Right lobe of liver (tissue), 4 donors: ENCODE results near the gene SRPK2.

ENCODE experiments used
- CTCF ChIP-seq, 4 donors: fragments of 200-600 bp in 3 of 4; fragments of 450-650 bp in 1 of 4; IDR thresholded peaks; one replicate each; pipeline versions ENCODE4 v1.5.1 to v1.8.0; 2016 to 2022; ENCODE audit warnings: antibody characterized with exemption in 4 of 4, mild to moderate bottlenecking in 2 of 4
- POLR2A ChIP-seq: fragments of 450-650 bp; IDR thresholded peaks from one replicate; pipeline ENCODE4 v1.6.1; 2017; ENCODE audit warnings: antibody characterized with exemption, mild to moderate bottlenecking
- donor health status: DM: no; HTN: no; CAD: no.
- donor health status: DM: no; HTN: no; CAD: no.
- donor health status: DM: no; HTN: yes; CAD: no.

GRCh38 chr7:105316578-105317344 is 72.0 kb downstream of the SRPK2 start:
- TF ChIP-seq CTCF (IDR thresholded peaks at IDR 0.05) (no peak), POLR2A (no peak)
